Hepatocyte (in vitro differentiated cells): ENCODE data around the gene C1orf116.

Experiments used
- EZH2 ChIP-seq: fragments of 200-600 bp; sonication (generic); IDR thresholded peaks from 2 replicates; pipeline ENCODE4 v1.6.1; 2016; ENCODE audit warnings: antibody characterized with exemption, mild to moderate bottlenecking, borderline replicate concordance
- EZH2phosphoT487 ChIP-seq: fragments of 200-600 bp; sonication (generic); IDR thresholded peaks from one replicate; pipeline ENCODE4 v1.6.1; 2018; ENCODE audit warnings: antibody characterized with exemption, mild to moderate bottlenecking, low read depth, moderate library complexity; ENCODE audit not compliant: unreplicated experiment, severe bottlenecking
- TF ChIP-seq, protein P1 (sequence below): fragments of 200-600 bp; sonication (generic); IDR thresholded peaks from 2 replicates; pipeline ENCODE4 v1.5.1; 2016; ENCODE audit warnings: antibody characterized with exemption, mild to moderate bottlenecking; ENCODE audit not compliant: poor library complexity

DNA sequence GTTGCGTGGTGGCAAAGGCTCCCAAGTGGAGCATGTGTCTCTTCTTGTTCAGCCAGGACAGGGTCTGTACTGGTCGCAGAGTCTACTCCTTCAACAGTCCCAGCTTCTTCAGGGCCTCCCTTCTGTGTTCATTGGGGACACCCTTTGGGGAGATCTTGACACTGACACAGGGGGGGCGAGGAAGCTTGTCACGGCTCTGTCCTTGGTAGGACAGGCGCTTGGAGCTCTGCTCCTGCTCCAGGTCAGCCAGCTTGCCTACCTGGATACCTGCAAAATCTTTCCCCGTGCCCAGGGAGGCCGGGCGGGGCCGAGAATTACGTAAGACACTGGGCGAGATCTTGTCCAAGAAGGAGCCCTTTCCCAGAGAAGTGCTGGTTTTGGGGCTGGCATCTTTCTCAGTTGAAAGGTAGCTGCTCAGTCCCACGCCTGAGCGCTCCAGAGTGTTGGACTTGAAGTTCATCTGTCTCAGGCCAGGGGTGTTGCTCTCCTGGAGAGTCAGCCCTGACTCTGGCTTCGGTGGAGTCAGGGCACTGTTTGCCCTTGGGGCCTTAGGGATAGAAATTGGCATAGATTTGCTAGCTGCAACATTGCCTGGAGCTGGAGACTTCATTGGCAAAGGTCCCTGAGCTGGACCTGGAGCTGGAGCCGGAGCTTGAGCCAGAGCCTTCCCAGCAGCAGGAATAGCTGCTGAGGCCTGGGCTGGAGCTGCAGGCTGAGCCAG, 10.5 kb downstream of the C1orf116 start:
- TF ChIP-seq, protein P1, sequence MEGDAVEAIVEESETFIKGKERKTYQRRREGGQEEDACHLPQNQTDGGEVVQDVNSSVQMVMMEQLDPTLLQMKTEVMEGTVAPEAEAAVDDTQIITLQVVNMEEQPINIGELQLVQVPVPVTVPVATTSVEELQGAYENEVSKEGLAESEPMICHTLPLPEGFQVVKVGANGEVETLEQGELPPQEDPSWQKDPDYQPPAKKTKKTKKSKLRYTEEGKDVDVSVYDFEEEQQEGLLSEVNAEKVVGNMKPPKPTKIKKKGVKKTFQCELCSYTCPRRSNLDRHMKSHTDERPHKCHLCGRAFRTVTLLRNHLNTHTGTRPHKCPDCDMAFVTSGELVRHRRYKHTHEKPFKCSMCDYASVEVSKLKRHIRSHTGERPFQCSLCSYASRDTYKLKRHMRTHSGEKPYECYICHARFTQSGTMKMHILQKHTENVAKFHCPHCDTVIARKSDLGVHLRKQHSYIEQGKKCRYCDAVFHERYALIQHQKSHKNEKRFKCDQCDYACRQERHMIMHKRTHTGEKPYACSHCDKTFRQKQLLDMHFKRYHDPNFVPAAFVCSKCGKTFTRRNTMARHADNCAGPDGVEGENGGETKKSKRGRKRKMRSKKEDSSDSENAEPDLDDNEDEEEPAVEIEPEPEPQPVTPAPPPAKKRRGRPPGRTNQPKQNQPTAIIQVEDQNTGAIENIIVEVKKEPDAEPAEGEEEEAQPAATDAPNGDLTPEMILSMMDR: no peak
- TF ChIP-seq EZH2 (no peak), EZH2phosphoT487 (no peak)
